Small intestine (tissue), 7 donors: Measurements from ENCODE around the gene POU3F1. TPM values are rescaled to one million over a fixed set of nuclear protein-coding genes. Genes with fewer than 3 reads are reported as not detected.

Source experiments
- DNase-seq, 2 donors: peaks; one replicate each; pipeline versions ENCODE4 v3.0.0 to v3.0.0-alpha.2; 2013
- FAIRE-seq: peaks from 2 replicates; lab custom pipeline; 2012; peaks lifted over from hg19 to GRCh38; lab: Jason Lieb, UNC
- H3K27ac ChIP-seq, 3 donors: one replicate each; pipeline ENCODE4 v1.5.1; 2013; ENCODE audit warnings: low read length in 2 of 3, mild to moderate bottlenecking in 2 of 3, control low read depth in 1 of 3, inconsistent platforms in 1 of 3, low read depth in 1 of 3, moderate library complexity in 1 of 3
- H3K27me3 ChIP-seq, 3 donors: one replicate each; pipeline ENCODE4 v1.6.1; 2013; ENCODE audit warnings: low read length in 3 of 3, inconsistent platforms in 1 of 3; ENCODE audit not compliant: control insufficient read depth in 3 of 3, insufficient read depth in 3 of 3
- H3K36me3 ChIP-seq, 3 donors: one replicate each; pipeline ENCODE4 v1.6.1; 2013; ENCODE audit warnings: low read length in 3 of 3, inconsistent platforms in 1 of 3, low read depth in 1 of 3, mild to moderate bottlenecking in 1 of 3, moderate library complexity in 1 of 3; ENCODE audit not compliant: control insufficient read depth in 3 of 3, insufficient read depth in 2 of 3
- H3K4me1 ChIP-seq, 3 donors: one replicate each; pipeline ENCODE4 v1.6.1; 2013; ENCODE audit warnings: low read length in 2 of 3, inconsistent platforms in 1 of 3, low read depth in 1 of 3, mild to moderate bottlenecking in 1 of 3, moderate library complexity in 1 of 3; ENCODE audit not compliant: control insufficient read depth in 3 of 3, insufficient read depth in 2 of 3
- H3K4me3 ChIP-seq, 3 donors: one replicate each; pipeline ENCODE4 v1.5.1; 2013; ENCODE audit warnings: low read length in 3 of 3, control low read depth in 1 of 3, inconsistent platforms in 1 of 3, low read depth in 1 of 3, mild to moderate bottlenecking in 1 of 3, moderate library complexity in 1 of 3
- H3K9me3 ChIP-seq, 2 donors: one replicate each; pipeline ENCODE4 v1.6.1; 2013; ENCODE audit warnings: low read depth in 1 of 2, low read length in 1 of 2; ENCODE audit not compliant: control insufficient read depth in 2 of 2, insufficient read depth in 1 of 2
- WGBS, 3 donors: extraction: QIAGEN DNeasy Blood & Tissue Kit; methylation state at CpG; one replicate each; pipeline ENCODE4 v1.1.7; 2013; 5-methylcytosine and 5-hydroxymethylcytosine counted together
- polyA plus RNA-seq, 4 donors: library from polyadenylated mRNA; stranded (reverse) in 3 of 4; unstranded in 1 of 4; fragments of 200-250 nt in 3 of 4; fragments of 120-200 nt in 1 of 4; gene quantifications; one replicate each; pipeline versions ENCODE4 v1.2.1 to v1.2.3, GENCODE V29; 2013
- donor health status: healthy with polysubstance abuse.
- donor health status: control.
- donor health status: control.
- donor health status: Bipolar disorder and iron deficiency.
- donor health status: healthy.

The POU3F1 gene
- polyA plus RNA-seq, 4 donors, result 0.04 TPM; not detected in 3

DNA sequence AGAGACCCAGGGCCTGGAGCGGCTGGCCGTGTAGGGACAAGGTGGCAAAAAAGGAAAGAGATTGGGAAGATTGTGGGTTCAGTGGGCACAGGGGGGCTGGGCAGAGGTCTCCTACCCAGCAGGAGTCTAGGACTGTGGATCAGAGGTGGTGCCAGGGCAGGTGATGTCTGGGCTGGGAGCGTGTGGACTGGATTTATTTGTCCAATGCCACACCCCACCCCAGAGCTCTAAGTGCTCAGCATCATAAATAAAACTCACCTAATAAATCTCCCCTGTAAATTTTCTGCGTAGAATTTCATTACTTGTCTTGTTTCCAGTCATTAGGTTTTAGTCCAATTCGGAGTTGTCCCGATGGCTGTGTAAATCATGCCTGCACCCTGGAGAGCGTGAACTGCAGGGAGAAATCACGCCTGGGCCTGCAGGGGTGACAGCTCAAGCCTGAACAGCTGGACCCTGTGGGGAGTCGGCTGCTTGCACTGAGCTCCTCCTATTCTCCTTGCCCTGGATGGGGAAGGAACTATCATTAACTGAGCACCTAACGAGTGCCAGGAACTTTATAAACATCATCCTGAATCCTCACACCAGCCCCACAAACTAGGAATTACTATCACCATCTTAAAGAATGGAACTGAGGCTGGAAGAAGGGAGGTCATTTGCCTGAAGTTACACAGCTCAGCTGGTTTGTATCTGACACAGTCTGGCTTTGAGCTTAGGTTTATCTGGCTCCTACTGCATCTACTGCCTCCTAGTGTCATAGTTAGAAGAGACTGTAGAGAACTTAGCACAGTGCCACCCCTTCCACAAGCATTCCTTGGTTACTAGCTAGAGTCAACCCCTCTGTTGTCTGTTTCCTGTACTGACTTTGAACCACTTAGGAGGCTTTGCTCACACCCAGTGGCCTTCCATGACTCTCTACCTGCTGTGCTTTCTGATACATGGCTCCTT lies 25.0 kb upstream of the POU3F1 start:
- Histone ChIP-seq H3K4me3 (no peak overlapping the region), H3K27me3 (peaks cover 0 to 15% (median 0%) of the 10 kb centered on the region in 3 donors), H3K9me3 (no peaks in the 10 kb centered on the region), H3K4me1 (no peaks in the 10 kb centered on the region), H3K36me3 (no peaks in the 10 kb centered on the region), H3K27ac (no peak overlapping the region)
- FAIRE-seq, result no peak
- WGBS, 3 donors, result 45 to 54% (median 52%) methylated on average over 10 of the region's 10 CpGs
- DNase-seq, result peak in 1 of 2 donors; percentile 11

DNA sequence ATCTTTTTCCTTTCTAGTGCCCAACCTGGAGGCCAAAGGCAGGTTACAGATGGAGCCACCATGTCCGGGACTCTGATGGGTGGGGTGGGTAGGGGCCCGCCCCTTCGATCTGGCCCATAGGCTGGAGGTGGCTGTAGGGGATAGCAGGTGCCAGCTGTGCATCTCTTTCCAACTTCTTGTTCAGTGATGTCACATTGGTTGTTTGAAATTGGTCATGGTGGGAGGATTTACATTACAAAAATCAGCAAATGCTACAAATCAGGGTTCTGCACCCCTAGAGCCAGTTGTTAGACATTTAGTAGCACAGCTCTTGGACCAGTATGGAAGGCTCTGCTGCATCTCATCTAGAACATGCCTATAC lies 22.4 kb upstream of the POU3F1 start:
- no peaks in the 10 kb centered on the region for H3K9me3 ChIP-seq
- H3K27ac ChIP-seq, result no peak overlapping the region
- FAIRE-seq (no peak), DNase-seq (no peak)
- peaks cover 0 to 12% (median 0%) of the 10 kb centered on the region in 3 donors for H3K27me3 ChIP-seq
- 55 to 84% (median 76%) methylated on average over 3 of the region's 3 CpGs for WGBS, 3 donors
- no peaks in the 10 kb centered on the region for H3K4me1 ChIP-seq
- no peak overlapping the region for H3K4me3 ChIP-seq
- no peaks in the 10 kb centered on the region for H3K36me3 ChIP-seq

DNA sequence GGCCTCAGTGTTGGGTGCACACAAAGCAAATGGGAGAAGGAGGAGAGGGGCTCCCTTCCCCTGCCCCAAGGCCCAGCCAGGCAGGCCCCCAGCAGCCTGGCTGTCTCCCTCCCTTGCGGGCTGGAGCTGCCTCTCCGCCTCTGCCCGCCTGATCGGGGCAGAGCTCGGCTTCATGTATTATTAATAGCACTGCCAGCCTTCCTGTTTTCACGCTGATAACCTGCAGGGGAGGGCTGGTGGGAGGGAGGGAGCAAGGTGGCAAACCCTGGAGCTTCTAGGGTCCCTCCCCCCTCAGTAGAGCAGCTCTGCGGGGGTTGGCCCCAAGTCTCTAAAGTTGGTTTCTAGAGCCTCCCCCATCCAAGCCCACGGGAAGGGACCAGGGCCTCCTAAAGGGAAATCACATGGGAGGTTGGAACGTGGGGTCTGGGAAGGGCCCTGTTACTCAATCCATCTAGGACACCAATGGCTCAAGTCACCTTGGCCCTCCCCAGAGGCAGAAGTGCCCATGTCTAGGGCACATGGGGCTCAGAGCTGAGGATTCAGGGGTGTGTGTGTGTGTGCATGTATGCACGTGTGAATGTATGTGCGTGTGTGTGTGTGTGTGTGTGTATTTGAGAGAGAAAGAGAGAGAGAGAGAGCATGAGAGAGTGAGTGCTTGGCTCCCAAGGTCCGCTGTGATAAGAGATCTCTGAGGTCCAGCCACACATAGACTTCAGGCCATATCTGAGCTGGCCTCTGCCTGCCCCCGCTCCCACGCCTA lies 21.8 kb upstream of the POU3F1 start:
- DNase-seq (no peak), FAIRE-seq (no peak)
- Histone ChIP-seq H3K27me3 (peaks cover 0 to 11% (median 0%) of the 10 kb centered on the region in 3 donors), H3K4me3 (no peak overlapping the region), H3K9me3 (no peaks in the 10 kb centered on the region), H3K27ac (no peak overlapping the region), H3K4me1 (no peaks in the 10 kb centered on the region), H3K36me3 (no peaks in the 10 kb centered on the region)
- WGBS, 3 donors, result 35 to 49% (median 42%) methylated on average over 14 of the region's 14 CpGs

DNA sequence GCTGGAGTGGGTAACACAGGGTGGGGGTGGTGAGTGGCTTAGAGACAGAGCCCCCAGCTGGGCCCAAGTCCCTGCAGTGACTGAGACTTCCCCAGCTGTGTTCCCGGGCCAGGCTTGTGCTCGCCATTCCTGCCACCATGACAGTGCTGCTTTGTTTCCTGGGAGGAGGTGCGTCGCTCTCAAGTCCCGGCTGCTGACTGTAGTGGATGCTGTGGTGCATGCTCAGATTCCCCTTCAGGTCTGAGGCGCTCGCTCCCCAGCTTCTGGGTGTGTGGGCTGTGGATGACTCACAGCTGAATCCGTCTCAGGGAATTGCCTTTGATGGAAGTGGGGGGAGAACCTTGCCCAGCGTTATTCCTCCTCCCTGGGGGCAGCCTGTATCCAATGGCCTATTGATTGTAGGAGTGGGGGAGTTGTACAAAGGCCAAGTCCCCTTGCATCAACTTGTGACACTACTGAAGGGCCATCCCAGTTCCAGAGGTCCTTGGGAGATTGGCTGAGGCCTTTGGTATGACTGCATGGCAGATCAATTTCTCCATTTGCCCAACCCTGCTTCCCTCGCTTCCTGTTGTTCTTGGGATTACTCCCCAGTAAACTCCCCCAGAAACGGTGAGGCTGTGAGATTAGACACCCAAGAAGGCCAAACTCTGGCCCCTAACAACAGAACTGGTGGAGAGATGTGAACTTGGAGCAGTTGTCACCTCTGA lies 17.8 kb upstream of the POU3F1 start:
- WGBS, 3 donors, result 48 to 56% (median 53%) methylated on average over 11 of the region's 11 CpGs
- Histone ChIP-seq H3K4me3 (no peak overlapping the region), H3K4me1 (no peaks in the 10 kb centered on the region), H3K27me3 (peaks cover 0 to 10% (median 0%) of the 10 kb centered on the region in 3 donors), H3K27ac (no peak overlapping the region), H3K9me3 (no peaks in the 10 kb centered on the region), H3K36me3 (no peaks in the 10 kb centered on the region)
- no peak for FAIRE-seq
- no peak for DNase-seq

DNA sequence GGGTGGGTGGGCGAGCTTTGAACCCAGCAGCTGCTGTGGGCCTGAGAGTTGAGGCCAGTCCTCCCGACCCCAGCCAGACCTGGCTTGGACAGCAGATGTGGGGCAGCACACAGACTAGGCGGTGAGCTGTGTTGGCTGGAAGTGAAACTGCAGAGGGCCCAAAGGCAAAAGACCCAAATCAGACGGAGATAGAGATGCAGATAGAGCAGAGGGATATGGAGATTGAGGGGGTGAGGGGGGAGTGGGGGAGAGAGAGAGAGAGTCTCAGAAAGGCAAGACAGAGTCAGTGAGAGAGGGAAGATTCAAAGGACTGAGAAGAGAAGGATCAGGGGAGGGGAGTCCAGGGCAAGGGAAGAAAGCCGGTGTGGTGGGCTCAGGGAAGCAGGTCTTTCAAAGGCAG lies 17.0 kb upstream of the POU3F1 start:
- H3K36me3 ChIP-seq, result no peaks in the 10 kb centered on the region
- DNase-seq, result no peak
- H3K27ac ChIP-seq, result no peak overlapping the region
- H3K4me1 ChIP-seq, result no peaks in the 10 kb centered on the region
- peaks cover 0 to 10% (median 0%) of the 10 kb centered on the region in 3 donors for H3K27me3 ChIP-seq
- FAIRE-seq, result no peak
- no peaks in the 10 kb centered on the region for H3K9me3 ChIP-seq
- WGBS, 3 donors, result 79 to 86% (median 79%) methylated on average over 5 of the region's 5 CpGs
- H3K4me3 ChIP-seq, result no peak overlapping the region

DNA sequence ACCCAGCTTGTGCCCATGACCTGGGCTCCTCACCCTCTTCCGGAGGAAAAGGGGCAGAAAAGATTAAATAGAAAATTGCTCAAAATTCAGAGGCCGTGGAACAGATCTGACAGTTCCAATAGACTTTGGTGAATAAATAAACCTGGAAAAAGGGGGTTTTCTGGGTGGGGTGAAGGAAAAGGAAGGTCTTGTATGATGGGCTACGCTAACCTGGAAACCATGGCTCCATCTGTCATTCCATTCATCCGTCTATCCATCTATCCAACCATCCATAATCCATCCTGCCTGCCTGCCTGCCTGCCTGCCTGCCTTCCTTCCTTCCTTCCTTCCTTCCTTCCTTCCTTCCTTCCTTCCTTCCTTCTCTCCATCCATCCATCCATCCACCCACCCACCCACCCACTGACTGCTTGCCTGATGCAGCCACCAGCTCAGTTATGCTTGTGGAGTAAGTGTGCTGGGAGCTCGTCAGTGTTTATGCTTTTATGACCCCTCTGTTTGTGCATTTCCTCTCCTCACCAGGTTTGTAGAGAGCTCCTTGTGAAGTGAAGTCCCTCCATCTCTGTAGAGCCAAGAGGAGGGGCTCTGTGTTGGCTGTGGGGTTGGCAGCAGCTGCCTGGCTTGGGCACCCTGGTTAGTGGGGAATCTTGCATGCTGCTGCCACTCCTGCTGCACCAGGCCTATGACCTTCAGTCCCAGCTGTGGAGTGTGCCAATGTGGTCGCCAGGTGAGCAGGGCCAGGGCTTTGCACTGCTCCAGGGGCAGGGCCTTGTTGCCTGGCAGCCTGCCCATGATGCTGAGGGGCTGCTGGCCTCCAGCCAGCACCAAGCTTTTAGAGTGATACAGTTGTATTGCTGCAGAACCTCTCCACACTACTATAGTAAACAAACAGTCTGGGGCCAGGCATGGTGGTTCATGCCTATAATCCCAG lies 16.0 kb upstream of the POU3F1 start:
- Histone ChIP-seq H3K36me3 (no peaks in the 10 kb centered on the region), H3K27me3 (peaks cover 0 to 2% (median 0%) of the 10 kb centered on the region in 3 donors), H3K4me1 (no peaks in the 10 kb centered on the region), H3K9me3 (no peaks in the 10 kb centered on the region), H3K4me3 (no peak overlapping the region), H3K27ac (no peak overlapping the region)
- FAIRE-seq (no peak), DNase-seq (no peak)
- WGBS, 3 donors, result 61 to 79% (median 67%) methylated on average over 6 of the region's 6 CpGs

DNA sequence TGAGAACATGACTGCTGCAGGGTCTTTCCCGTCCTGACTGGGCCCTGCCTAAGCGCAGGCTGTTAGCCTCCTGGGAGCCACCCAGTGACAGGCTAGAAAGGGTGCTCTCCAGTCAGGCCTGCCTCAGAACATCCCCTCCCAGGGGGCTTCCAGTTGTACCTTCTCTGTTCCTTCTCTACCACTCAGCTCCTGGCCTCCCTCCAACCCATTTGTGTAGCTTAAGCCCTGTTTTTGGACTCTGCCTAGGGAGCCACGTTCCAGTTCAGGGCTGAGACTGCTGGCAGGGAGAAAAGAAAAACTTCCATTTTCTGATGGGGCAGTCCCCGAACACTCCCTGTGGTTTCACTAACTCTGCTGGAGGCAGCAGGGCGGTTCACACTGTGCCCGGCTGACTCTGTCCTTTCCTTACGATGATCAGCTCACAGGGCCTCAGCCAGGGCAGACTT lies 15.3 kb upstream of the POU3F1 start:
- no peak for FAIRE-seq
- Histone ChIP-seq H3K27ac (no peak overlapping the region), H3K4me1 (no peaks in the 10 kb centered on the region), H3K36me3 (no peaks in the 10 kb centered on the region), H3K9me3 (no peaks in the 10 kb centered on the region), H3K27me3 (peaks cover 0 to 2% (median 0%) of the 10 kb centered on the region in 3 donors), H3K4me3 (no peak overlapping the region)
- no peak for DNase-seq
- 64 to 74% (median 67%) methylated on average over 7 of the region's 7 CpGs for WGBS, 3 donors
